Activated B cell treated with CpG ODN at 0.5 μM for 24 hours (primary cell): Measurements from ENCODE around the gene GLDN. TPM values are rescaled to one million over a fixed set of nuclear protein-coding genes. Genes with fewer than 3 reads are reported as not detected.

Experiments
- ATAC-seq: fragments of 200-7000 bp; cut with Tn5 transposase; one replicate; pipeline ENCODE4 v1.10.0; 2021; ENCODE audit warnings: low read depth, mild to moderate bottlenecking, moderate library complexity
- CTCF ChIA-PET: fragments of 350-600 bp; sonication (Branson Sonifier 250); formaldehyde crosslinking; loops from one replicate; lab custom pipeline; 2021; ENCODE audit warnings: antibody characterized with exemption; lab: Charles Lee
- POLR2A ChIA-PET: fragments of 350-600 bp; sonication (Branson Sonifier 250); formaldehyde crosslinking; loops from one replicate; lab custom pipeline; 2021; ENCODE audit warnings: antibody characterized with exemption; lab: Charles Lee
- DNase-seq: peaks from one replicate; pipeline ENCODE4 v3.0.0; 2022
- H3K27ac Mint-ChIP-seq: one replicate; pipeline ENCODE4 v1.8.0; 2020; ENCODE audit warnings: mixed read lengths
- H3K27me3 Mint-ChIP-seq: one replicate; pipeline ENCODE4 v1.8.0; 2021; ENCODE audit warnings: mixed read lengths
- H3K36me3 Mint-ChIP-seq: one replicate; pipeline ENCODE4 v1.8.0; 2021; ENCODE audit warnings: low read depth, mixed read lengths
- H3K4me1 Mint-ChIP-seq: one replicate; pipeline ENCODE4 v1.8.0; 2021; ENCODE audit warnings: mixed read lengths
- H3K4me3 Mint-ChIP-seq: one replicate; pipeline ENCODE4 v1.8.0; 2020; ENCODE audit warnings: mild to moderate bottlenecking, mixed read lengths
- H3K9me3 Mint-ChIP-seq: one replicate; pipeline ENCODE4 v1.8.0; 2020; ENCODE audit warnings: mixed read lengths
- CTCF ChIP-seq: fragments of 200-600 bp; IDR thresholded peaks from one replicate; pipeline ENCODE4 v1.8.0; 2022; ENCODE audit warnings: antibody characterized with exemption, mild to moderate bottlenecking
- intact Hi-C: fragments of 100-400 bp; cut with micrococcal nuclease; formaldehyde crosslinking; loops from one replicate; pipeline ENCODE4 v1.15.1; 2024
- total RNA-seq: library from RNA; stranded (reverse); gene quantifications from 2 replicates; pipeline ENCODE4 v1.2.3, GENCODE V29; 2022

Gene GLDN
- total RNA-seq, 1 donor from 2014 or later: not detected

DNA sequence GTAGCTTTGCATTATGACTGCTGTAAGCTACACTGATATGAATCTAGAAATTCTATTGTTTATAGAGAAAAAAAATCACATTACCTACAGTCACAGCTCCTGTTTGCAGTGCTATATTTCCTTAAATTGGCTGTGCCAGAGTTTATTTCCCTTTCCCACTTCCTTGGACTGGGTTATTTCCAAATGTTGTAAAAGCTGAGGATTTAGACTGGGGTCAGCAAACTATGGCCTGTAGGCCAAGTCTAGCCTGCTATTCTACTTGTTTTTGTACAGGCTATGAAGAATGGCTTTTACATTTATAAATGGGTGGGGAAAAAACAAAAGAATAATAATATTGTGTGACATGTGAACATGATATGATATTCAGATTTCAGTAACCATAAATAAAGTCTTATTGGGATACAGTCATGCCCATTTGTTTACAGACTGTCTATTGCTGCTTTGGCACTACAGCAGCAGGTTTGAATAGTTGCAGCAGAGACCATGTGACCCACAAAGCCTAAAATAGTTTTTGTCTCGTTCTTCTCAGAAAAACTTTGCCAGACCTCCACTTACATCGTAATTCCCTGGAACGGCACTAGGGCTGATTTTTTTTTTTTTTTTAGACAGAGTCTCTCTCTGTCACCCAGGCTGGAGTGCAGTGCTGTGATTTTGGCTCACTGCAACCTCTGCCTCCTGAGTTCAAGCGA is 7.8 kb downstream of the GLDN start:
- no peaks in the 10 kb centered on the region for H3K9me3 Mint-ChIP-seq
- no peaks in the 10 kb centered on the region for H3K4me1 Mint-ChIP-seq
- DNase-seq (no peak), ATAC-seq (no peak)
- H3K27ac Mint-ChIP-seq: no peak overlapping the region
- ChIA-PET CTCF (no interaction called here), POLR2A (no interaction called here)
- H3K4me3 Mint-ChIP-seq: no peak overlapping the region
- H3K27me3 Mint-ChIP-seq: peaks cover 8% of the 10 kb centered on the region
- H3K36me3 Mint-ChIP-seq: no peaks in the 10 kb centered on the region
- intact Hi-C loops: no loop called here
- no peak for TF ChIP-seq CTCF

DNA sequence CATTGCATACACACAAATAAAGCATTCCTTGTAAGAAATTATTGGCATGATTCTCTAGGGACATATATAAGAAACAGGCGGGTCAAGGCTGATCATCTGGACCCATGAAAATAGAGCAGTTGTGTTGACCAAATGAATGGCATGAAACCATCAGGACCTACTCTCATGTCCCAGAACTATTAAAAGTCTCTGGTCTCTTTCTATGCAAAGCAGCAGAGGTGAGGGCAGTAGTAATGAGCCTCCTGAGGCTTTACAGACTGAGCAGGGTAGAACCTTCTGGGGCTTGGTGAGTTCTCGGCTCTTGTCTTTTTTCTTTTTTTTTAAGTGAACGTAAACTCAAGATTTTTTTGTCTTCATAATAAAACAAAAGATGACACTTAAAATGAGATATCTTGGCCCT is 9.3 kb downstream of the GLDN start:
- no peaks in the 10 kb centered on the region for H3K9me3 Mint-ChIP-seq
- ATAC-seq (no peak), DNase-seq (no peak)
- POLR2A ChIA-PET: no interaction called here
- no peak for TF ChIP-seq CTCF
- intact Hi-C loops: no loop called here
- CTCF ChIA-PET: no interaction called here
- peaks cover 12% of the 10 kb centered on the region for H3K27me3 Mint-ChIP-seq
- H3K4me1 Mint-ChIP-seq: no peaks in the 10 kb centered on the region
- H3K36me3 Mint-ChIP-seq: no peaks in the 10 kb centered on the region
- no peak overlapping the region for H3K4me3 Mint-ChIP-seq
- no peak overlapping the region for H3K27ac Mint-ChIP-seq

DNA sequence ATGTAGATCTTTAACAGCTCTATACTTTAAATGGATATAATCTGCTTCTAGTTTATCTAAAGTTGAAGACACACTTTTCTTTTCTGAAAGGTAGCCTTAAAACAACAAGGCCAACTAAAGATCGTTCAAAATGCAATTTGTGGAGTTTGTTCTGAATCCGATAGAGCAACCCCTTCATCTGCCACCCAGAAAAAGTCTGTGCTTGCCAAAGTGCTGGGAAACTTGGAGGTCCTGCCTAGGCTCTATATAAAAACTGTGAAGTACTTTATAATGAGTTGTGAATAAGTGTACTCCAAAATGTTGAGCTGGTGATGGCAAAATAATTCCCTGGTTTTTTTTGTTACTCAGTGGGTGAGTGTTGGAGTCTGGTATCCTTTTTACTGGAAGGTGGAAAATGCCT is 12.5 kb downstream of the GLDN start:
- ATAC-seq: no peak
- Mint-ChIP-seq H3K4me1 (peaks cover 2% of the 10 kb centered on the region), H3K4me3 (no peak overlapping the region), H3K36me3 (no peaks in the 10 kb centered on the region), H3K27me3 (peaks cover 12% of the 10 kb centered on the region), H3K9me3 (no peaks in the 10 kb centered on the region), H3K27ac (no peak overlapping the region)
- no peak for TF ChIP-seq CTCF
- intact Hi-C loops: no loop called here
- no peak for DNase-seq
- CTCF ChIA-PET: no interaction called here
- POLR2A ChIA-PET: no interaction called here

DNA sequence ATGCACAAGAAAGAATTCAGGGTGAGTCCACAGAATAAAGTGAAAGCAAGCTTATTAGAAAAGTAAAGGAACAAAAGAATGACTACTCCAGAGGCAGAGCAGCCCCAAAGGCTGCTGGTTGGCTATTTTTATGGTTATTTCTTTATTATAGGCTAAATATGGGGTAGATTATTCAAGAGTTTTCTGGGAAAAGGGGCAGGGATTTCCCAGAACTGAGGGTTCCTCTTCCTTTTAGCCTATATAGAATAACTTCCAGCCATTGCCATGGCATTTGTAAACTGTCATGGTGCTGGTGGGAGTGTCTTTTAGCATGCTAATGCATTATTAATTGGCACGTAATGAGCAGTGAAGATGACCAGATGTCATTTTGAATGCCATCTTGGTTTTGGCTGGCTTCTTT is 13.6 kb downstream of the GLDN start:
- Mint-ChIP-seq H3K4me3 (no peak overlapping the region), H3K4me1 (peaks cover 2% of the 10 kb centered on the region), H3K27ac (no peak overlapping the region), H3K27me3 (peaks cover 12% of the 10 kb centered on the region), H3K36me3 (no peaks in the 10 kb centered on the region), H3K9me3 (no peaks in the 10 kb centered on the region)
- ATAC-seq (no peak), DNase-seq (no peak)
- intact Hi-C loops: no loop called here
- CTCF ChIA-PET: no interaction called here
- no peak for TF ChIP-seq CTCF
- POLR2A ChIA-PET: no interaction called here

DNA sequence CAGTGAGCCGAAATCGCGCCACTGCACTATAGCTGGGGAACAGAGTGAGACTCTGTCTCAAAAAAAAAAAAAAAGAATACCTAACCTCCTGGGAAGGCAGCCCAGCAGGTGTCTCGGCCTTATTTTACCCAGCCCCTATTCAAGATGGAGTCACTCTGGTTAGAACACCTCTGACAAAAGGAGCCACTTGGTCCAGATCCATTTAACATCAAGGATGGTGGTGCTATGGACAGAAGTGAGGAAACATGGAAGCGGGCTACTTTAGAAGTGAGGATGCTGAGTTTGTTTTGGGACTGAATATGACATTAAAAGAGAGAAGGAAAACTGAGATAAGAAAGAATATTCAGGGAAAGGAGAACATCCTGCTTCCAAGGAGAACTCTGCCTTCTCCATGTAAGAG is 14.7 kb downstream of the GLDN start:
- no peak for ATAC-seq
- ChIA-PET POLR2A (no interaction called here), CTCF (no interaction called here)
- no peaks in the 10 kb centered on the region for H3K36me3 Mint-ChIP-seq
- no peak overlapping the region for H3K4me3 Mint-ChIP-seq
- peaks cover 2% of the 10 kb centered on the region for H3K4me1 Mint-ChIP-seq
- peaks cover 12% of the 10 kb centered on the region for H3K27me3 Mint-ChIP-seq
- intact Hi-C loops: no loop called here
- no peak for TF ChIP-seq CTCF
- no peak for DNase-seq
- H3K9me3 Mint-ChIP-seq: no peaks in the 10 kb centered on the region
- H3K27ac Mint-ChIP-seq: no peak overlapping the region
